ENCODE results near the gene SLC23A3.
"Not testable (repeated sequence)": the region's sequence is repeated elsewhere in the genome, so short reads cannot be mapped to it uniquely, and the experiment has no call there.

The SLC23A3 gene

DNA sequence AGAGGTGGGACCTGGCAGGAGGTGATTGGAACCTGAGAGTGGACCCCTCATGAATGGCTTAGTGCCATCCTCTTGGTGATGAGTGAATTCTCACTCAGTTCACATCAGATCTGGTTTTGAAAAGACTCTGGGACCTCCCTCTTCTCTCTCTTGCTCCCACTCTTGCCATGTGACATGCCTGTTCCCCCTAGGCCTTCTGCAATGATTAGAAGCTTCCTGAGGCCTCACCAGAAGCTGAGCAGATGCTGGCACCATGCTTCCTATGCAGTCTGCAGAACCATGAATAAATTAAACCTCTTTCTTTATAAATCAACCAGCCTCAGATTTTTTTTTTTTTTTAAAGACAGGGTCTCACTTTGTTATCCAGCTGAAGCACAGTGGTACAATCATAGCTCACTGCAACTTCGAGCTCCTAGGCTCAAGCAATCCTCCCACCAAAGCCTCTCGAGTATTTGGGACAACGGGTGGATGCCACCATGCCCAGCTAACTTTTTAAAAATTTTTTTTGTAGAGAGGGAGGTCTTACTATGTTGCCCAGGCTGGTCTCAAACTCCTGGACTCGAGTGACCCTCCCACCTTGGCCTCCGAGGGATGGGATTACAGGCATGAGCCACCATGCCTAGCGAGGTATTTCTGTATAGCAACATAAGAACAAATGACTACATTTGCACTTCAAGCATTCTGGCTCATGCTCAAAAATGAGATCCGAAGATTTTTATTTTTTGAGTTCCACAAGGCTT is 34.8 kb upstream of the SLC23A3 start:
- DNase-seq = no peak

DNA sequence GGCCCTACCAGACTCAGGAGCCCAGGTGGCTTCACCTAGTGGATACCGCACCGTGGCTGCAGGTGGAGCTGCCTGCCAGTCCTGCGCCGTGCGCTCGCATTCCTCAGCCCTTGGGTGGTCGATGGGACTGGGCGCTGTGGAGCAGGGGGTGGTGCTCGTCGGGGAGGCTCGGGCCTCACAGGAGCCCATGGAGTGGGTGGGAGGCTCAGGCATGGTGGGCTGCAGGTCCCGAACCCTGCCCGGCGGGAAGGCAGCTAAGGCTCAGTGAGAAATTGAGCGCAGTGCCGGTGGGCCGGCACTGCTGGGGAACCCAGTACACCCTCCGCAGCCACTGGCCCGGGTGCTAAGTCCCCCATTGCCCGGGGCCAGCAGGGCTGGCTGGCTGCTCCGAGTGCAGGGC is 31.5 kb upstream of the SLC23A3 start:
- not testable (repeated sequence) for DNase-seq

DNA sequence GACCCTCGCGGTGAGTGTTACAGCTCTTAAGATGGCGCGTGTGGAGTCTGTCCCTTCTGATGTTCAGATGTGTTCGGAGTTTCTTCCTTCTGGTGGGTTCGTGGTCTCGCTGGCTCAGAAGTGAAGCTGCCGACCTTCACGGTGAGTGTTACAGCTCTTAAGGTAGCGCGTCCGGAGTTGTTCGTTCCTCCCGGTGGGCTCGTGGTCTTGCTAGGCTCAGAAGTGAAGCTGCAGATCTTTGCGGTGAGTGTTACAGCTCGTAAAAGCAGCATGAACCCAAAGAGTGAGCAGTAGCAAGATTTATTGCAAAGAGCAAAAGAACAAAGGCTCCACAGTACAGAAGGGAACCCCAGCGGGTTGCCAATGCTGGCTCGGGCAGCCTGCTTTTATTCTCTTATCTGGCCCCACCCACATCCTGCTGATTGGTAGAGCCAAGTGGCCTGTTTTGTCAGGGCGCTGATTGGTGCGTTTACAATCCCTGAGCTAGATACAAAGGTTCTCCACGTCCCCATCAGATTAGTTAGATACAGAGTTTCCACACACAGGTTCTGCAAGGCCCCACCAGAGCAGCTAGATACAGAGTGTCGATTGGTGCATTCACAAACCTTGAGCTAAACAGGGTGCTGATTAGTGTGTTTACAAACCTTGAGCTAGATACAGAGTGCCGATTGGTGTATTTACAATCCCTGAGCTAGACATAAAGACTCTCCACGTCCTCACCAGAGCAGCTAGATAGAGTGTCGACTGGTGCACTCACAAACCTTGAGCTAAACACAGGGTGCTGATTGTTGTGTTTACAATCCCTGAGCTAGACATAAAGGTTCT is 30.9 kb upstream of the SLC23A3 start:
- not testable (repeated sequence) for DNase-seq

DNA sequence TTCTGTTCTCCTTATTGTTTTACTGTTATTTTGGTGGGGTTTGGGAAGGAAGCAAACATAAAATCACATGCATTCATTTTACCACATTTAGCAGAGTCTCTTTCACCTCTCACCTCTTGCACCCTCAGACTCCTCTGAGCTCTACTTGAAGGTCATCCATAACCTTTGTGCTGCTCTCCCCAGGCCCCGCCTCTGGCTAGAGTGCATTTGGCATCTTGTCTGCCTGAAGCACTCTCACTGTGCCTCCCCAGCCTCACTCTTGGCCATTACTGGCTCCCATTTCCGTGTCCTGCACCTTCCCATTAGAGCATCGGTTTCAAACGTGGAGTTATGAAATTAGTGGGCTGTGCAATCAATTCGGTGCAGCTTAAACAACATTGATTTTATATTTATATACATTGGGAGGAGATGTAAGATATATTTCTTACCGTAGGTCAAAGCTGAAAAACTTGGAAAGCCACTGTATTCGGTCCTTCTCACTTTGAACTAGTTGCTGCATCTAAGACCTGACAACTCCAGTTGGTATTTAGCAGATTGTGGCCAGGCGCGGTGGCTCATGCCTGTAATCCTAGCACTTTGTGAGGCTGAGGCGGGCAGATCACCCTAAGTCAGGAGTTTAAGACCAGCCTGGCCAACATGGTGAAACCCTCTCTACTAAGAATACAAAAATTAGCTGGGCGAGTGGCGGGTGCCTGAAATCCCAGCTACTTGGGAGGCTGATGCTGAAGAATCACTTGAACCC is 29.8 kb upstream of the SLC23A3 start:
- DNase-seq = no peak

- DNase-seq = no peak
Observed at GRCh38 chr2:219198974-219199373, 29.1 kb upstream of the SLC23A3 start.

GRCh38 chr2:219197388-219197787 is 27.6 kb upstream of the SLC23A3 start:
- DNase-seq = no peak

DNA sequence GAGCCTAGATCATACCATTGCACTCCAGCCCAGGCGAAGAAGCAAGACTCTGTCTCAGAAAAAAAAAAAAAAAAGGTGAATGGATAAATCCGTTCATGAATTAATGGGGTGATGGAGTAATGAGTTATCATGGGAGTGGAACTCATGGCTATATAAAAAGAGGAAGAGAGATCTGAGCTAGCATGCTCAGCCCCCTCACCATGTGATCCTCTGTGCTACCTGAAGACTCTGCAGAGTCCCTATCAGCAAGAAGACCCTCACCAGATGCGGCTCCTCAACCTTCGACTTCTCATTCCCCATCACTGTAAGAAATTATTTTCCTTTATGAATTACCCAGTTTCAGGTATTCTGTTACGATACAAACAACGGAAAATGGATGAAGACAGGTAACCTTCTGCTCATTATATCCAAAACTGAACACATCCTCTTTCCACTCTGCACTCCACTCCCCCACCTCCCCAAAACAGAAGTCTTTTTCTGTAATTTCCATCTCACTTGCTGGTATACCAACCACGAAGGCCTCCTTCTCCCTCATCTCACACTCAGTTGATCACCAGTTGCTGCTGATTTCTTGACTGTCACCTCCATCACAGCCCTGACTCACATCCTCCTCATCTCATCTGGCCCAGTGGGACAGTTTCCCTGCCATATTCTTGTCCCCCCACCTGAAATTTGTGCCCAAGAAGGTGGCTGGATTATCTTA is 17.1 kb upstream of the SLC23A3 start:
- DNase-seq = no peak

DNA sequence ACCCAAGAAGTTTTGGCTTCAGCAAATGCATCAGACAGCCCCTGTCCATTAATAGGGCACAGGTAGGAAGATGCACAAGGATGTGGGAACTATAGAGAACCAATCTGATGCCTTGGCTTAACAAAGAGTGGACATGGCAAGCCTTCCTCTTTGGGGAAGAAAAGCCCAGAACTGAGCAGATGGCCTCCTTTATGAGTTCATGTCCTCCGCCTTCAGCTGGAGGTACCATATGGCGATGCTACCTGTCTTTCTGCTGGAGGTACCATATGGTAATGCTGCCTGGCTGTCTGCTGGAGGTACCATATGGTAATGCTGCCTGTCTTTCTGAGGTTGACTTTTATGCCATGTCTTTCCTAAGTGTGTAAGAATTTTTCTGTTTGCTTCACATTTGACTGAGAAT is 14.3 kb upstream of the SLC23A3 start:
- DNase-seq = no peak

GRCh38 chr2:219183151-219183772 is 13.4 kb upstream of the SLC23A3 start:
- no peak for DNase-seq

- no peak for DNase-seq
Observed at GRCh38 chr2:219182331-219183150, 12.7 kb upstream of the SLC23A3 start.

DNA sequence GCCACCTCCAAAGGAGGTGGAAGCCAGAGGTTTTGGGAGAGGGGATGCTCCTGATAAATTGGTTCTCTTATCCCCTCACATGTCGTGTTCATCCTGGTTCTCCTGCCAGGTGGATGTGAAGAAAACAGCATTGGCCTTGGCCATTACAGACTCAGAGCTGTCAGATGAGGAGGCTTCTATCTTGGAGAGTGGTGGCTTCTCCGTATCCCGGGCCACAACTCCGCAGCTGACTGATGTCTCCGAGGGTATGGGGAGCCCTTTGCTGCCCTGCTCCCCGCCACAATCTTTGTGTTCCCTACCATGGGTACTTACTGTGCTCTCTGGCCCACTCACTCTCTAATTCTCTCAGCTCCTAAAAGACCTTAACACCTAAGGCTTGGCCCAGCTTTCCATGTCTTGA is 11.7 kb upstream of the SLC23A3 start:
- no peak for DNase-seq

- no peak for DNase-seq
Observed at GRCh38 chr2:219180961-219181360, 11.1 kb upstream of the SLC23A3 start.

DNA sequence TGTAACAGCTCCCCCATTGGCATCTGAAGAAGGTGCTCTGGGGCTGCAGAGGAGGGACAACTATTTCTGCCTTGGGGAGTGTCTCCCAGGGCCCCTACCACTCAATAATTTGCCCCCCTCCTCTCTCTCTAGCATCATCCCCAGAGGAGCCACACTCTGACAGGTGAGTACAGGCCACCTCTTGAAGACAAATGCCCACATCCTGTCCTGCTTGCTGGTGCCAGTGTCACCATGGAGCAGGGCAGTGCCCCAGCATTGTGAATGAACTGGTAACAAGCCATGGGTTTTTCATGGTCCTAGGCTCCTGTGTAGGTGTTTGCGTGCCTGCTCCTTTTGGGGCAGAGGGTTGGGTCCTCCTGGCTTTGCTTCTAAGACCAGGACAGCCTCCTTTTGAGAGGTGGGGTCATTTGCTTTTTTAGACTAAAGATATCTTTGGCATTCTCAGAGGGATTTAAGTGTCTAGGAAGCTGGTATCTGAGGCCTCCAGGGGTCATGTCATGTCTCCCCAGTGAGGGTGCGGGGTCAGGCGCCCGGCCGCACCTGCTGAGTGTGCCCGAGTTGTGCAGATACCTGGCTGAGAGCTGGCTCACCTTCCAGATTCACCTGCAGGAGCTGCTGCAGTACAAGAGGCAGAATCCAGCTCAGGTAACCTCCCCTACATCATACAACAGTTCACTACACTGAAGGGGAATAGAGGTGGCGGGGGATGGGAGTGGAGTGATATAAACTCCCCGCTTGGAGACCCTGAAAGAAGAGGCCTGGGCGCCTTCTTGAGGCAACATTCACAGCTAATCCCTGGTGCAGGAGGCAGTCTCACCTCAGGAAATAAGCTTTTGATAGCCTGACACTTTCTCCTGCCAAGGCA is 10.0 kb upstream of the SLC23A3 start:
- DNase-seq = no peak

GRCh38 chr2:219178377-219179175 is 8.7 kb upstream of the SLC23A3 start:
- no peak for DNase-seq

DNA sequence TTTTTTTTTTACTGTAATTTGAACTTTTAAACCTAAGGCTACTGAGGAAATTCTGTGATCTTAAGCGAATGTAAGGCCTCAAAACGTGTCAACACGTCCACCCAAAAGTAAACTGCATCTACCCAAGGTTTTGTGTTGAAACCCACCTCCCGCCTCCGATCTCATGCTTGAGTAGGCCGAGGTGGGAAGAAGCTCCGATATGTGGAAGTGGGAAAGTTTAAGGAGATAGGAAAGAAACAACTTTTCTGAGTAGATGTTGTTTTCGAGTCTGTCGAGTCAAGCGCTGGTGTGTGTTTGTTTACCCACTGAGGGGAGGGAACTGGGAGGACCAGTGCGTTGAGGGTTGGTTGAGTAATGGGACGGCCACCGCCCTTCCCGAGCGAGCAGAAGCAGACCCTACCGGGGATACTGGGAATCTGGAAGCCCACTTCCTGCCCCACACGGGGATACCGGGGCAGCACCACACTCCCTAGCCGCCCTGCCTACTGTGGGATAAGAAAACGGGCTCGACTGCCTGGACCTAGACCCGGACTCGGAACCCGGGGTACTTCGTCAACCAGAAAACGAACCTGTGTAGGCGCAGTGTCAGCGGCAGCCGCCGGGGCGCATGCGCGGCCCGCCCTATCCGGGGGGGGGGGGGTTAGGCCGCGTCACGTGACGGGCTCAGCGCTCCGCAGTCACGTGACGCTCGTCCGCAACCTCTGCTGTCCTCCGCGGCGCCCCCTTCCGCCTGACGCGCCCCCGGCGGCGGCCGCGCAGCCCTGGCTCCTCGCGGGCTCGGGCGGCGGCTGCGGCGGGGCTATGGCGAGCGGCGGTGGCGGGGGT is 7.9 kb upstream of the SLC23A3 start, which contains the start of gene RETREG2:
RETREG2 (plus strand) TSS at position 724 of the 825 bp plus-strand sequence; CDS start at position 802, 78 bp downstream.
- DNase-seq = peak; percentile 93

- DNase-seq = peak; percentile 90
Observed at GRCh38 chr2:219176818-219177551, 7.2 kb upstream of the SLC23A3 start, which contains the start of gene CNPPD1. Gene CNPPD1, minus strand, starts transcription at chr2:219176925. Its CDS starts 97 bp downstream, at chr2:219176828.

Measured in right forelimb (tissue), 1 donor.